Activated CD8-positive, alpha-beta memory T cell treated with anti-CD3 and anti-CD28 coated beads, Interleukin-2, amount 50 U/mL, for 1 hour (primary cell): ENCODE data around the gene HES2.
"Not testable (repeated sequence)": the region's sequence is repeated elsewhere in the genome, so short reads cannot be mapped to it uniquely, and the experiment has no call there.

Experiments used
- DNase-seq: peaks from one replicate; pipeline ENCODE4 v3.0.0-alpha.2; 2020; ENCODE audit errors: extremely low read depth

Gene HES2

DNA sequence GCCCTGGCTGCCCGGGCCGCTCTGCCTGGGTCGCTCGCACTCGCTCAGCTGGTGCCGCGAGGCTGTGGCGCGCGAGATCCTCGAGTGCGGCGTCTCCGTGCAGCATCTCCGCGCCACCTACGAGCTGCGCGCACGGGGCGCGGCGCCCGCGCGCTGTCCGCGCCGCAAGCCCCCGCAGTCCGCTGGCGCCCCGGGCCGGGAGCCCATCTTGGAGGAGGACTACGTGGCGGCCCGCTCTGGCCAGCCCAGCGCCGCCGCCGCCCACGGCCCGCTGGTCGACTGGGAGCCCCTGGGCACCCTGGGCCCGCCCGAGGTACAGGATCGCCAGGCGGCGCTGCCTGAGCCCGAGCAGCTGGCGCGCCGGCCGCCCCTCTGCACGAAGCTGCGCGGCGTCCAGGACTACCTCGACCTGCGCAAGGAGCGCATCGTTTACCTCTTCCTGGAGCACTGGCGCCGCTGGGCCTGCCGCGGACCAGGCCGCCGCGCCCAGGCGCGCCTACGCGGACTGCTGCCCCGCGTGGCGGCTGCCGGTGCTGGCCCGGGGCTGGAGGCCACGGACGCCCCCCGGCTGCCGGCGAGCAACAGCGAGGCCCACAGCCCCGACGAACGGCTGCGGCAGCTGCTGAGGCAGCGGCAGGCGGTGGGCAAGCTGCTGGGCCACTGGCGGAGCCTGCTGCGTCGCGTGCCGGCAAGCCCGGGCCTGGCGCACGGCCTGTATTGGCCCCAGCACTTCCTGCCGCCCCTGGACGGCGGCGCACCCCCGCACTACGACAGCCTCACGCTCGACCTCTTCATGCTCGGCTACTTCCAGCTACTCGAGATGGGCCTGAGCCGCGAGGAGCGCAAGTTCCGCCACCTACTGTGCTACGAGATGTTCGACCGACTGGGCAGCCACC lies 35.4 kb upstream of the HES2 start:
- DNase-seq: no peak

DNA sequence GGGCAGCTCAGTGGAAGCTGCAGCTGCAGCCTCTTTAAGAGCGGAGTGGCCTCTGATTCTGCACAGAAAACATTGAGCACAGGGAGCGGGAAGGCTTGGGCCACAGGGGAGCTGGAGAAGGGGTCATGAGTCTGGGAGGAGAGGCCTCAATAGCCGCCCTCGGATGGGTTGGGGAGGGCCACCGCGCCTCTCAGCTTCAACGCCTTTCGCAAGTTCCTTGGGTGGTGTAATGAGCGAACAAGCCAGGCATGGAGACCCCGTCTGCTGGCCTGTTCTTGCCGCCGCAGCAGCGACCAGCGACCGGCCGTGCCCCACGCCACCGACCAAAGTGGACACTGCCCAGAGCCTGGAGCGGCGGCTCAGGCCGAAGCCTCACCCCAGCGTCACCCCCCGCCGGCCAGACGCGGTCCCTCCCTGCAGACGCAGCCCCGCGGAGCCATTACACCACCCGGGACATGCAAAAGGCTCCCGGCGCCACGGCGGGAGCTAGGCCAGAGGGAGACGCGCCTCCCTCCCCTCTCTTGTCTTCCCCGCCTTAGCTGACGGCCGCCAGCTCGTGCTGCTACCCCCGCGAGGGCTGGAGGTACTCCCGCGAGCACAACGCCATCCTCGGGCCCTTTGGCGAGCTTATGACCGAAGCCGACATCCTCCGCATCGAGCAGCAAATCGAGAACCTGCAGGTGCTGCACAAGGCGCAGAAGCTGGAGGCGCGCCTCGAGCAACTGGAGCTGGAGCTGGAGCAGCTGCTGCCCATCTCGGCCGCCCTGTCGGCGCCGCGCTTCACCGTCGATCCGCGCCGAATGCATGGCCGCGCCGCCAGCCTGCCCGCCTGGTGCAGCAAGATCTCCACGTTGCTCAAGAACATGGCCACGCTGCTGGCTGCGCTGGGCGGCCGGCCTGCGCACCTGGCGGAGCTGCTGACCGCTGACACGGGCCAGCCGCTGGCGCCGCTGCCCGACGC lies 34.5 kb upstream of the HES2 start:
- DNase-seq: not testable (repeated sequence)

DNA sequence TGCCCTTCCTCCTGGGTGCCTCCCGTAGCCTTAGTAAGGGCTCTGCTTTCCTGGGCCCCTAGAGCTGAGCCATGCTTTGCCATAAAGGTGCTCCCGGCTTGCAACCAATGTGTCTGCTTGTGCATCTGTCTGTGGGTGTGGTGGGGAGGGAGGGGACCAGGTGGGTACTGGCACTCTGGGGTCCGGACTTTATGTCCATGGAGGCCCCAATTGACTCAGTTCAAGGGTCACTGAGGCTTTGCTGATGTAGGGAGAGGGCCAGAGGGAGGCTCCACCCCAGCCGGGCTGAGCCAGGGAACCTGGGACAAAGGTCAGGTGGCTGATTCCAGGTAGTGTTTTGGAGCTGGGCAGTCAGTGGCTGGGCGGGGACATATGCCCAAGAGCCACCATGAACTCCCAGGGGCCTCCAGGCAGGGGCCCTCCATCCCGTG lies 31.2 kb upstream of the HES2 start:
- no peak for DNase-seq

DNA sequence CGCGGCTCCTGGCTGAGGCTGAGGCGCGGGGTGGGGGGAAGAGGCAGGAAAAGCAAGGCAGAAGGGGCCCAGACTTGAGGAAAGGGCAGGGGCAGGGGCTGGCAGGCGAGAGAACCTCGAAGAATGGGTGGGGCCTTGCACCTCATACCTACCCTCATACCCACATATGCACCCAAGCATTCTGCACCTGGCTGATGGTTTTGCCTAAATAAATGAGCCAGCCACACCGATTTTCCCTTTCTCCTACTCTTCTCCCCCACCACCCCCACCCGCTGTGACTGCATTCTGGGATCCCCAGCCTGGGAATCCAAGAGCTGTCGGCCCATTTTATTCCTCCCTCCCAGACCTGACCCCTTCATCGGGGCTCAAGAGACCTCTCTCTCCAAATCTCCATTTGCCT lies 30.8 kb upstream of the HES2 start:
- not testable (repeated sequence) for DNase-seq

DNA sequence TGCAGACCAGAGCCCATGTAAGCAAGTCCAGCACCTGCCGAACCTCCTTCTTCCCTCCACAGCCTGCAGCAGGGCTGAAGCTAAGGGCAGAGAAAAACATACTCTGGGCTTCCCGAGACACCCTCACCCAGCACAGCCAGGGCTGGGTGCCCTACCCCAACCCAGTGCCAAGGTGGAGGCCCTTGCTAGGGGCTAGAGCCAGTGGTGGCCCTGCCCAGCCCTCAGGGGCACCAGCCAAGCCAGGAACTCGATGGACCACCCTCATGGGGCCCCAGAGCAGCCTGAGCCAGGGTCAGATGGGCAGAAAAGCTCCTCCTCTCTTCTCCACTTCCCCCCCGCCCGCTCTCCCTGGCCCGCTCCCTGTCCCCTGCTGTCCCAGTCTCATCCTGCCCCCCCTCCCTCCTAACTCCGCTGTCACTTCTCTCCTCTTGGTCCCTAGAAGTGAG lies 30.3 kb upstream of the HES2 start:
- DNase-seq: no peak

DNA sequence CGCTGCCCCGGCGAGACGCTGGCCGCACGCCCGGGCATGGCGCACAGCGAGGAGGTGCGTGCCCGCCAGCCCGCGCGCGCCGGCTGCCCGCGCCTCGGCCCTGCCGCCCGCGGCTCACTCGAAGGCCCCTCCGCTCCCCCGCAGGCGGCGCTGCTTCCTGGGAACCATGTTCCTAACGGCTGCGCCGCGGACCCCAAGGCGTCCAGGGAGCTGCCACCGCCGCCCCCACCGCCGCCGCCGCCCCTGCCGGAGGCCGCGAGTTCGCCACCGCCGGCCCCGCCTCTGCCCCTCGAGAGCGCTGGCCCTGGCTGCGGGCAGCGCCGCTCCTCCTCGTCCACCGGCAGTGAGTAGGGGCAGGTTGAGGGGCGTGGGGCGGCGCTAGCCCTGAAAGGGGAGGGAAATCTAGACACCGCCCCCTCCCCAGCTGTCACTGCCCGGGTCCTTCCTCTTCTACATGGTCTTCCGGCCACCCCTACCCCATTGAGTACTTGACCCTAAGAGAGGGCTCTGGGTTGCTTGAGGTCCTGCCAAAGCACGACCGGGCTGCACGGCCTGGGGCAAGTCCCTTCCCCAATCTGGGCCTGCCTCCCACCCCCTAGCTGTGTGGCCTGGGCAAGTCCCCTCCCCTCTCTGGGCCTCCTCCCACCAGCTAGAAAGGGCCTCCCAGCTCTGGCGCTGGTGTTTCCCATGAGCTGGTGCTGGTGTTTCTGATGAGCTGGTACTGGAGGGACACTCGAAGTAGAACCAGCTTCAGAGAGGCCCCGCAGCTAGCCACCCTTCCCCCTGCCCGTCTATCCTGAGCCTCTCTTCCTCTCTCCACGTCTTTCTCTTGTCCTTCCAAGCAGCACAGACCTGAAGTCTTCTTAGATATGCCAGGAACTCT lies 29.3 kb upstream of the HES2 start:
- no peak for DNase-seq

DNA sequence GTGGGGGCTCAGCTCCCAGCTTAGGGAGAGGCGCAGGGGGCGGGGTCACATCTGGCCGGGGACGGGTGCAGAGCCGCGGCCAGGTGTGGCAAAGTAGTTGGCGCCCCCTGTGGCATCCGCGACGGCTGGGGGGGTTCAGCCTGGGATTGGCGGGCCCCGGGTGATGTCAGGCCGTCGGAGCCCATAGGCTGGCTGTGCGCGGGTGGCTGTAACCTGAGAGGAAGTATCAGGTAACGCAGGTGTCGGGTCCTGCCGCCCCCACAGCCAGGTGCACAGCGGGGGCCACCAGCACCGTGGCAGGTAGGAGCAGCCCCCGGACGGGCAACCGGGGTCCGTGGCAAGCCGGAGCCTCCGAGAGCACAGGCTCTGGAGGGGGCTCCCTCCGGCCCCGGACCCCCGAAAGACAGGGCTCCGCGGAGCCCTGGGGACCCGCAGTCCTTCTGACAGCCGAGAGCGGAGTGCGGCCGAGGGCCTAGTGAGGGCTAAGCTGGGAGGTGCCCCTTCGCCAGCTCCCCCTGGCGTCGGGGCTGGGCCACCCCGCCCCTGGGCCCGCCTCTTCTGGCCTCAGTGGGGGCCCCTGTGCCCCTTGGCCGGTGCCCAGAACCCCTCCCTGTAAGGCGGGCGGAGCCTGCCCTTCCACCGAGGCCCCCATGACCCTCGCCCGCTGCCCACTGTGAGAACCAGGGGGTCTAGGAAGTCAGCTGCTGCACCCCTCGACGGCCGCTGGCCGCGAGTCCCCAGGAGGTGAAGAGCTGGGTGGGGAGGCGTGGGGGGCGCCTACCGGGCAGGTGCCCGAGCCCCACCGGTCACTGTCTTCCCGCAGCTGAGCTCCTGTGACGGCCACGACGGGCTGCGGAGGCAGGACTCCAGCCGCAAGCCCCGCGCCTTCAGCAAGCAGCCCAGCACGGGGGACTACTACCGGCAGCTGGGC lies 28.4 kb upstream of the HES2 start:
- no peak for DNase-seq

DNA sequence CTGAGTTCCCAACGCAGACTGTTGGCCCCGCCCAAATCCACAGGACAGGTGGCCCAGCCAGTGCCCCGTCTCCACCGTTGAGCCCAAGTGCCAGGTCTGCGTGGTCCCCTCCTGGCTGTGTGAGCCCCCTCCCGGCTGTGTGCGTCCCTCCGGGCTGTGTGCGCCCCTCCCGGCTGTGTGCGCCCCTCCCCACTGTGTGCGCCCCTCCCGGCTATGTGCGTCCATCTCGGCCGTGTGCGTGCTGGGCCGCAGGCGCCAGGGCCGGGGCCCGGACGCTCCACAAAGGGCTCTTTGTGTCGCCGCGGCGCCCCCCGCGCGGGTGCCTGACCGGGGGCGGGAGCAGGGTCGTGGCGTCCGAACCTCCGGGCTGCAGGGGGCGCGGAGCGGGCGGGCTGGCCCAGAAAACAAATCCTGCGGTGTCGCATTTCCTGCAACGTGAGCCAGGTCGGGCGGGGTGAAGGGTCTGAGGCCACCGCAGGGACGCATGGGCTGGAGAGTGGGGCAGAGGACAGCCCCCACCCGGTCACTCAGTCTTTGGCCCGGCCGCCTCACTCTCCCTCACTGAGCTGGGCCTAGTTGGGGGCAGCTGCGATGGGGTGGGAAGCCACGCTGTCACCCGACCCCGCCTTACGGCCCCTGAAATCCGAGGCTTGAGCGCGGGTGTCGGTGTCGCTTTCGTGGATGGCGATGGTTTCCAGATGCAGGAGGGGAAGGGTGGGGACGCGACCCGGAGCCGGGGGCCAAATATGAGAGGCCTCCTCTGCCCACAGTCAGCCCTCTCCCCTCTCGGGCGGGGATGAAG lies 27.5 kb upstream of the HES2 start:
- DNase-seq: no peak

DNA sequence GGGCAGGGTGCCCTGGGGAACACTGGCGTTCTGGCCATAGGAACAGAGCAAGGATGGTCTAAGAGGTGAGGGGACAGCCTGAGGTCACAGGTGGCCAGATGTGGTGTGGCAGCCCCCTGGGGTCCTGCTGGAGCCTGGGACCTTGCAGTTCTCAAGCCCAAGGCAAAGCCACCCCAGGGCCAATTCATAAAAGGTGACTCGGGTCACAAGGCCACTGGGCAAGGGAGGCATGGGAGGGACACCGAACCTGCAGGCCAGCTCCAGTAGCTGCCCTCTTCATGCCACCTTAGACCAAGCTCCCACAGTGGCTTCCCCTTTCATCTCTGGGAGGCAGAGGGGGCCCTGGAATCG lies 26.9 kb upstream of the HES2 start:
- DNase-seq: no peak

DNA sequence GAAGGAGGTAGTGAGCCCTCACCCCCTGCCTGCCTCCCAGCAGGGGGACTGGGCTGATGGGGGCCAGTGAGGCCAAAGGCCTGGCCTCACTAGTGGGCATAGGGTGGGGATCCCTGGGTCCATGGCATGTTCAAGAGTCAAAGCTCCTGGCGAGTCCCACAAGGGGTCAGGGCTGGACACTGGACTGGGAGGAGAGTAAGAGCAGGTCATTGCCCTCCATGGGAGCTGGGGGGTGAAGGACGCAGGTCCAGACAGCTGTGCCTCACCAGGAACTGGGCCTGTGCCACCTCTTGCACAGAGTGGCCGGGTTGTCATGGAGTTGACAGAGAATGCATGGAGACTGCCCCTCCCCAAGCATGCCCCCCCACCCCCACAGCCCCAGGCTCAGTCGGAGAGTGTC lies 26.2 kb upstream of the HES2 start:
- not testable (repeated sequence) for DNase-seq

DNA sequence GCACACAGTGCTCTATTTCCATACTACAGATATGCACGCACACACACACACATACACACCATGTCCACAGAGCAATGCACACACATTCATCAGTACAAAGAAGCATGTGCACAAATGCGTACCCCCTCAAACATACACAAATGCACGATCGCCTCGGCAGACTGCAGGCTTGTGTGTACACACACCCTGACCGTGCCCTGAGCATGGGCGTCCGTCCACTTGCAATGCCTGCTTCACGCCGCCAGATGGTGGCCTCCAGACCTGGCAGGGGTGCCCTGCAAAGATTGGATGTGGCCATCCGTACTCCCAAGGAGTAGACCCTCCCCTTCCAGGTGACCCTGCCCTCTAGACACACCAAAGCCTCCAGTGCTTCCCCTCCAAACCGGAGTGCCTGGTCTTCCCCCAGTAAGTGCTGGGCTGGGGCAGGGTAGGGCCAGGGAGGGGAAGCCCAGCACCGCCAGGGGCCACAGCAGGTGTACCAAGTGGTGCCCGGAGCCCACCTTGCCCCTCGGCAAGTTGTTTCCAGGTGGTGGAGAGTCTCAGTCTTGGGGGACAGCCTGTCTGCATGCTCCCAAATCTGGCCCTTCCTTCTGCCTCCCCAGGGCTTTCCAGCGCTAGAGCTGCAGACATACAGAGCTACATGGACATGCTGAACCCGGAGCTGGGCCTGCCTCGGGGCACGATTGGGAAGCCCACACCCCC lies 25.5 kb upstream of the HES2 start:
- no peak for DNase-seq

DNA sequence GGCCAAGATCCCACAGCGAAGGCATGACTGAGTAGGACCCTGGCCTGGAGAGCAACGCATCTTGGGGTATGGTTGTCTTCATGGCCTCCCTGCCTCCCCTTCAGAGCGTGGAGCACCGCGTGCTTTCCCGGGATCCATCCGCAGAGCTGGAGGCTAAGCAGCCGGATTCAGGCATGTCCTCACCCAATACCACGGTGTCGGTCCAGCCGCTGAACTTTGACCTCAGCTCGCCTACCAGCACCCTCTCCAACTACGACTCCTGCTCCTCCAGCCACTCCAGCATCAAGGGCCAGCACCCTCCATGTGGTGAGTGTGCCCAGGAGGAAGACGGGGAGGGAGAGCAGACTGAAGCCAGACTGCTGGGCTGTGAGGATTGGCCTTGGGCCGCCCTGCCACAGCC lies 24.7 kb upstream of the HES2 start:
- no peak for DNase-seq

DNA sequence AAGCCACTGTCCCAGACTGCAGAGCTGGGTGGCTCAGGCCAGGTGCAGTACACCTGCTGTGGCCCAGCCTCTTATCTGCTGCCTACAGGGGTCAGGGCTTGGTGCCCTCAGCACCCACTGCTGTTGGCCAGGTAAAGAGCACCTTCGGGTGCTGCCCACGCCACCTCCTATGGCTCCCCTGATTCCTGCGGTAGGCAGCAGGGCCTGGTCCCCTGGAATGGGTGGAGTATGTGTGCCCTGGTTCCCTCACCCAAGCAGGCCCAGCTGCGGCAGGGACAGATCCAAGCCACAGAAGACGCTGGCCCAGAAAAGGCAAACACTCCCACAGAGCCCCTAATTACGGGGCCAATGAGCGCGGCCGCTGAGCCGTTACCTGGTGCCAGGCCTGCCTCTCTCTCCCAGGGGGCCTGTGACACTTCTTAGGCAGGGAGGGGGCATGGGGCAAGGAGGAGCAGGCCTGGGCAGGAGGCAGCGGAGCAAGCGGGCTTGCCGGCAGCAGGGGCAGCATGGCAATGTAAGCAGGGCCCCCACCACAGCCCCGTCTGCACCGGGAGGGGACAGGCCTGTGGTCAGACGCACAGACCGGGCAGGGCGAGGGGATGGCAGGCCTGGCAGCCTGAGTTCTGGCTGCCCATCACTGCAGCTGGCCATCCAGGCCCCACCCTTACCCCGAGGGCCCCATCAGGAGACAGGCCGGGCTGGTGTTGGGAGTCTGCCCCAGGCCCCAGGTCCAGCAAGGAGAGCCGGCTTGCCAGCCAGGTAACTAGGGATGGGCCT lies 23.8 kb upstream of the HES2 start:
- no peak for DNase-seq

DNA sequence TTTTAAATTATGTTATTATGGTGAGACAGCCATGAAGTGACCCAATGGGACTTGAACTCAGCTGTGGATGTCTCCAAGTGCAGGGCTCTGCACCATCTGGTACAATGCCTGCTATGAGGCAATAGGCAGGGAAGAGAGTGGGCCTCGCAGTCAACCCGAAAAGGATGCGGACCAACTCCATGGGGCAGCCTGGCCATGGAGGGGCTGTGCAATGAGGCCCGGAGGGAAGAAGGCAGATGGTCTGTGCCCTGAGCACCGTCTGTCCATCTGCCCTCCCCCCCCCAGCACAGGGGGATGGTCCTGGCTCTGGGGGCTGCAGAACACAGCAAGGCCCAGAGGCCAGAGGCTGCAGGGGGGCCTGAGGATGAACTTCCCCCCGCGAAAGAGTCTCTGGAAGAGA lies 21.9 kb upstream of the HES2 start:
- DNase-seq: no peak

DNA sequence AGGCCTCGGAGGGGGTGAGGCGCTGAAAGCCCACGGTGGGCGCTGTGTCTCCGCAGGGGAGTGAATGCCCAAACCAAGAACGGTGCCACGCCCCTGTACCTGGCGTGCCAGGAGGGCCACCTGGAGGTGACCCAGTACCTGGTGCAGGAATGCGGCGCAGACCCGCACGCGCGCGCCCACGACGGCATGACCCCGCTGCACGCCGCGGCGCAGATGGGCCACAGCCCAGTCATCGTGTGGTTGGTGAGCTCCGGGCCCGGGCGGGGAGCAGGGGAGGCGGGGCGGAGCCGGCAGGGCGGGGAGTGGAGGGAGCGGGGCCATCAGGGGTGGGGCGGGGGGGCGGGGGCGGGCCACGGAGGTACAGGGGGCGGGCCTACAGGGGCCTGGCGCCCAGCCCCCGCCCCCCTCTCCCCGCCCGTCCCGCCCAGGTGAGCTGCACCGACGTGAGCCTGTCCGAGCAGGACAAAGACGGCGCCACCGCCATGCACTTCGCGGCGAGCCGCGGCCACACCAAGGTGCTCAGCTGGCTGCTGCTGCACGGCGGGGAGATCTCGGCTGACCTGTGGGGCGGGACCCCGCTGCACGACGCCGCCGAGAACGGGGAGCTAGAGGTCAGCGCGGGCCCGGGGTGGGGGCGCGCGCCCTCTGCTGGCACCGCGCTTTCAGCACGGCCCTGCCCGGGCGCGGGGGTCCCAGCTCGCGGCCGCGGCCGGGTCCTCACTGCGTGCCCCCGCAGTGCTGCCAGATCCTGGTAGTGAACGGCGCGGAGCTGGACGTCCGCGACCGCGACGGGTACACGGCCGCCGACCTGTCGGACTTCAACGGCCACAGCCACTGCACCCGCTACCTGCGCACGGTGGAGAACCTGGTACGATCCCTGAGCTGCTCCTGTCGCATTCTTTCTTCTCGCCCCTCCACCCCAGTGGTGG lies 20.7 kb upstream of the HES2 start:
- peak; percentile 30 for DNase-seq

DNA sequence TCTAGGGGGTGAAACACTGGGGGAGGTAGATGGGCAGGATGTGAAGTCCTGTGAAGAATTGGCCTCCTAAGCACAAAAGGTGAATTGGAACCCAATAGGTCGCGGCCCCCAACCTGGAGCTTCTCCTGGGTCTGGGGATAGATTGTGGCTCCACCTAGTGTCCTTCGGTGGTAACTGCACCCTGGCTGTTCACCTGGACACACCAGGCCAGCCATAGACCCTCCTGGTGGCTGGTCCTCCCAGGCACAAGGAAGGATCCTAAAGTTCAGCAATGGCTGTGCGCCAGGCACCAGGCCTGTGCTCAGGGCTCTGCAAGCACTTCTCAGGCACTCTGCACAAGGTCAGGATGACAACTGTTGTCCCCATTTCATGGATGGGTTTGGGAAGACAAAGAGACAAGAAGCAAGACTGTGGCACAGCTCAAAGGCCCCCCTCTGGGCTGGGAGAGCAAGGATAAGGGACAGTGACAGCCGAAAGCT lies 18.4 kb upstream of the HES2 start:
- DNase-seq: no peak
